KBM-7 (cell line): ENCODE results near the gene MBIP.
"Not testable (repeated sequence)": the region's sequence is repeated elsewhere in the genome, so short reads cannot be mapped to it uniquely, and the experiment has no call there.

Experiments used
- DNase-seq: peaks from one replicate; pipeline ENCODE4 v3.0.0-alpha.2; 2015
- in situ Hi-C: fragments of 300-500 bp; cut with MboI; formaldehyde crosslinking; loops from 2 replicates; pipeline ENCODE4 v1.14.3; 2020; ENCODE audit warnings: low sequenced_read_pairs, low pct_unique_long_range_greater_than_20kb, mixed read lengths

Gene MBIP

DNA sequence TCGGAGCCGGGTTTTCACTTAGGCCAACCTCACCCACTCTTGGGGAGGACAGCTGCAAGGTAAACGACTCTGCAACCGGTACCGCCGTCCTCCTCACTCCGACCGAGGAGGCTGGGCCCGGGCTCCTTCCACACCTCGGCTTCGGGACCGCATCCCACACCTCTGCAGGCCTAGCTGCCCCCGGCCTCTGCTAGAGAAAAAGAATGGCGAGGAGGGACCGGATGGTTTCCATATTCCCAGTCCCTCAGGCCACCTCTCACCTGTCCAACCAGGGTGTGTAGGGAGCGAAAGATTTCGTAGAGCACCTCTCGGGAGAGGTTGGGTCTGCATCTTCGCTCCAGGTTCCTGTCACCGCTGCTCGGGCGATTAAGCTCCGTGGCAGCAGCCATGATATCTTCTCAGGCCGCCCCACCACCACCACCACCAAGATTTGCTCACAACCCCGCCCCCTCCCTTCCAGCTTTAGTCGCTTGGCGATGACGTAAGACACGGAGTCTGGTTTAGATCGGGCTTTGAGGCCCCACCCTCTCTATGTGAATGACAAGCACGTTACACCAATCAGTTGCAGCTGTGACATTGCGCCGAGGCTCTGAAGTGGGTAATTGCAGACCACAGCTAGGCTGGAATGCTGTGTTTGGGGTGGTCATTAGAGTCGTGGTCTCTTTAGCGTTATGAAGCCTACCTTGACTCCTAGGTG, at the start of gene MBIP:
MBIP (minus strand) TSS at position 438 of the 697 bp plus-strand sequence; CDS start at position 389, 49 bp downstream.
- peak; percentile 94 for DNase-seq
- in situ Hi-C loops, result no loop called here

- in situ Hi-C loops, result no loop called here
- DNase-seq, result no peak
Measured at GRCh38 chr14:36367985-36368774, 47.7 kb upstream of the MBIP start.

DNA sequence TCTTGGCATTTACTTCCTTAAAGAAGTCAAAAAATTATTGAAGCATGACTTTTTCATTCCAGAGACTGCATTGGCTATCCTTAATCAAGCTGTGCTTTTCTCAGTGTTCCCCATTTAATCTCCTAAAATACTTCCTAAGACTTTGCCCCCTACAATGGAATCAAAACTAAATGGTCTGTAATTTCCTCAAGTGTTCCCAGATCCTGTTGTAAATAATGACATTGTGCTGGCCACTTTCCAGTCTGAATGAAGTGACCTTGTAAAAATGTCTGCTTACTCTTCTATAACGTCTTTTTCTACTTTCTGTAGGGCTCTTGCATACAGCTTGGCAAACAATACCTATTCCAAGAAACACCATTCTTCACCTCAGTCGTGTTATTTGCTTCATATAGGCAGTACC, 45.3 kb upstream of the MBIP start:
- in situ Hi-C loops, result no loop called here
- no peak for DNase-seq

GRCh38 chr14:36363704-36364103, 43.3 kb upstream of the MBIP start:
- in situ Hi-C loops, result no loop called here
- no peak for DNase-seq

DNA sequence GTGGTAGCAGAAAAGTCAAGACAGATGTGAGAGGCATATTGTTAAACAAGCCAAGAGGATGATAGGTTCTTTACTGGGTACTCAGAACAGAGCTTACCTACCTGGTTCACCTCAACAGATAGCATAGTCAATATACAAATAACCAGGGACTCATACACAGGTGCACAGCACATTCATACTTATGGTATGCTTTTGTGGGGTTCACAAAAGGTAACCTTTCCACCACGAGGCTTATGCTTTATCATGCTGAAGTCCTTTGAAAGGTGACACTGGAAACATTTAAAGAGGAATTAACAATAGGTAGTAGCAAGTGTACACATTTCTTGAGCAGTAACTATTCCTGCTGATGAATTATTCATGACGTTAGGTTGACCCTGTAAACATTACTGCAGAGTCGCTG, 42.2 kb upstream of the MBIP start:
- in situ Hi-C loops, result no loop called here
- DNase-seq, result no peak

DNA sequence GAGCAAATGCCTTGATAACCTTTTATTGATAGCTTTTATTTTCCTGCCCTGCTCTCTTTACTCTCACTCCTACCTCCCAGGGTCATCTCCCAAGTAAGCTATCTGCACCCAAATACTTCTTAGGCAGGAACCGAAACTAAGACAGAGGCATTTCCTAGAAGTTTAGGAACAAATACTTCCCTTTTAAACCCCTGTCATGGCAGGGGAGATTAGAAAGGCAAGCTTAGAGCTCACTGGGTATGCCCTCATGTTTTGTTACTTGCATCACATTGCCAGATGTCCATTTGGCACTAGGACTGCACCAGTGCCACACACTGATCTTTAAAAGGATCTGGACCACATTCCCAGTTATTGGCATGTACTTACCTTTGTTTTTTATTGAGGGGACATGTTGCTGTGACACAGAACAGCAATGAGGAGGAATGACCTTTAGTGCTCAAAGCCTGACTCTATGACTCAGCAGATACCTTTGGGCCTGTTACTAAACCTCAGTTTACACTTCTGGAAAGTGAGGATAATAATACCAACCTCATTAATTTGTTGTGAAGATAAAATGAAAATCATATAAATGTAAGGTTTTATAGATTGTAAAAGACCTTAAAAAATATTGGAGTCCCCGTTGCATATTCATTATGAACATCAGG, 40.9 kb upstream of the MBIP start:
- in situ Hi-C loops, result no loop called here
- DNase-seq, result peak; percentile 37

GRCh38 chr14:36356862-36357261, 36.4 kb upstream of the MBIP start:
- no peak for DNase-seq
- in situ Hi-C loops, result no loop called here

GRCh38 chr14:36346052-36346451, 25.6 kb upstream of the MBIP start:
- no peak for DNase-seq
- in situ Hi-C loops, result no loop called here

- DNase-seq, result no peak
- in situ Hi-C loops, result no loop called here
Measured at GRCh38 chr14:36344211-36344610, 23.8 kb upstream of the MBIP start.

- in situ Hi-C loops, DNase-seq: not testable (repeated sequence)
Measured at GRCh38 chr14:36341811-36342210, 21.4 kb upstream of the MBIP start.

DNA sequence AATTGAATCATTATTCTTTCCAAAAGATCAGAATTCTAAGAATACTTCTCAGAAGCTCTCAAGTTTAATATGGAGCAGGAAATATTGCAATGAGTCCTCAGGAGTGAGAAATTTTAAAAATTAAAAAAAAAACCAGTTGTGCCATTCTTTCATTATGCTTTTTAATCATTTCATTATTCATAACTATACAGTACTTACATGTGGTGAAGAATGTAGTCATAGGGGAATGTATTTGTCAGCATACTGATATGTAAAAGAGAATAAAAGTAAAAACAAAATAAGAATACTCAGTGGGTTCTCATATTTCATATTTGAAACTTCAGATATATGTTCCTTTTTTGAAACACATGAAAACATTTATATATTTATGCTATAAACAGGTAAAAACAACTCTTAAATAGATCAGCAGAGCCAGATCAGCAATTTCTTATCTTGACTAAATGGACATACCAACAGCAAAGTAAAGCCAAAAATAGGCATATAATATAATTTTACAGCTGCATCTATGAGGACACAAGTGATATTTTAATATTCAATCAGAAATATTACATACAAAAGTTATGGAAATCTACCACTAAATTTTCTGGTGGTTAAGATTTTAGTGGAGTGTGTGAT, 19.9 kb upstream of the MBIP start:
- in situ Hi-C loops, result no loop called here

GRCh38 chr14:36339816-36340215, 19.4 kb upstream of the MBIP start:
- in situ Hi-C loops, result no loop called here
- peak; percentile 76 for DNase-seq

More for the DNA sequence above, 19.9 kb upstream of the MBIP start:
- no peak for DNase-seq

GRCh38 chr14:36333119-36333518, 12.7 kb upstream of the MBIP start:
- in situ Hi-C loops, result no loop called here
- no peak for DNase-seq

- in situ Hi-C loops, DNase-seq: not testable (repeated sequence)
Measured at GRCh38 chr14:36327573-36327972, 7.1 kb upstream of the MBIP start.

DNA sequence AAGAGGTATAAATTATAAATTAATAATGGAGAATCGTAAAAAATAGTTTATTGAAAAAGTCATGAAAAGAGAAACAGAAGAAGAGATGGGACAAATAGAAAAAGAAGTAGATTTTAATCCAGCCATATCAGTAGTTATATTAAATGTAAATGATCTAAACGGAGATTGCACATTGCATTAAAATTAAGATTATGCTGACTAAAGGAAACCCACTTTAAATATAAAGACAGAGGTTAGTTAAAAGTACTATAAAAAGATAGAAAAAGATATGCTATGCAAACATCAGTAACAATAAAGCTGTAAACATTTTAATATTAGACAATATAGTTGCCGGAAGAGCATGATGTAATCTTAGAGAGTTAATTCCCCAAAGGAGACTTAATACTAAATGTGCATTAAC, 5.4 kb upstream of the MBIP start:
- DNase-seq, result no peak
- in situ Hi-C loops, result no loop called here

DNA sequence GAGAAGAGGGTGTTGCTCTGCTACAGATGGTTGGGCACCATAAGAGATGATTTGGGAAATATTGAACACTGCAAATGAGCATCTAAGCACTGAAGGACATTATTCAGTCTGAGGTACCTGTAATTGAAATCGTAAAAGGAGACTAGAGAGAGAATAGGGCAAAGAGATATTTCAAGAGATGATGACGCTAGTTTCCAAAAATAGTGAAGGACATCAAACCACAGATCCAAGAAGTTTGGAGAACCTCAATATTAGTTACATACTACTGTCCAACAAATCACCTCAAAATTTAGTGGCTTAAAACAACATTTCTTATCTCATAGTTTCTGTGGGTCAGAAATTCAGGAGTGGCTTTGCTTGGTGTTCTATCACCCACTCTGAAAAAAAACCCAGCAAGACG, 4.5 kb upstream of the MBIP start:
- in situ Hi-C loops, result no loop called here
- DNase-seq, result no peak

DNA sequence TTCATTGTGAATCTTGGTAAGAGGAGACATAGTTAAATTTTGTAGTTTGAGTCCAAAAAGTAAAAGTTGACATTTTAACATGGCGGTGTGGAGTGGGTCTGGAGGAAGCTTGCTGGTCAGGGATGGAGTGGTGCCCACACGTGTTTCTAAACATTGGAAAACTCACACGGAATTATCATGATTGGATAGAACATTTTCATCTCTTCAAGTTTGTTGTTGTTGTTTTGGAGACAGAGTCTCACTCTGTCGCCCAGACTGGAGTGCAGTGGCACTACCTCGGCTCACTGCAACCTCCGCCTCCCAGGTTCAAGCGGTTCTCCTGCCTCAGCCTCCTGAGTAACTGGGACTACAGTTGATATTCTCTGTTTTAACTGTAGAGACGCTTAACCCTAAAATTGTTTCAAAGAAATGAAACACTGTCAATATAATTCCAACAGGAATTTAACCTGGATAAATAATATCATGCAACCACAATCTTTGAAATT, 502 bp upstream of the MBIP start:
- in situ Hi-C loops, result no loop called here
- DNase-seq, result no peak

DNA sequence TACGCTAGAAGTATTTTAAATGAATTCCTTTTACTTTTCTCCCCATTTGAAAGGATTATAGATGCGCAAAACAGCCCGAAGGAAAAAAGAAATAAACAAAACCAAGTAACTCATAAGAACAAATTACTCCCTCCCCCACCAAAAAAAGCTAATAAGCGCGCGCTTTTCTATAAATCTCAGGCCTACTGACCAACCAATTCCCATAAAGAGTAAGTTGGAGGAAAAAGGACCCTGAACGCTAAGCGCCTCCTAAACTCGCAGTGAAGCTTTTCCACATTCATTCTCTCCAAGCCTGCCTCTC, 588 bp downstream of the MBIP start:
- in situ Hi-C loops, result no loop called here
- DNase-seq, result no peak

DNA sequence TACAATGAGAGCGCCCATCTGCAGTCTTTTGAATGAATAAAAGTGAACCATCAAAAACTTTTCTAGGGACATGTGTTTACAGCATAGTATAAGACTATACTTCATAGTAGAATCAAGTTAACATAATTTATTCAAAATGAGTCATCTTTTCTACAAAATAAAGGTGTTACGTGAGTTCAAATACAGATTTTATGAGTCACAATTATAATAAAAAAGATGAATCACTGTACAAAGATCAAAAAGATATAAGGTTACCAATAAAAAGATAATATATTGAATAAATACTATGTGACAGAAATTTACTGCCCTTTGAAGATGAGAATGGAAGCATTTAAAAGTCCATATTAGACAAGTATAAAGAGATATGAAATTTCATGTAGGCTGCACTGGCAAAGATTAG, 2.8 kb downstream of the MBIP start:
- in situ Hi-C loops, result no loop called here
- no peak for DNase-seq

DNA sequence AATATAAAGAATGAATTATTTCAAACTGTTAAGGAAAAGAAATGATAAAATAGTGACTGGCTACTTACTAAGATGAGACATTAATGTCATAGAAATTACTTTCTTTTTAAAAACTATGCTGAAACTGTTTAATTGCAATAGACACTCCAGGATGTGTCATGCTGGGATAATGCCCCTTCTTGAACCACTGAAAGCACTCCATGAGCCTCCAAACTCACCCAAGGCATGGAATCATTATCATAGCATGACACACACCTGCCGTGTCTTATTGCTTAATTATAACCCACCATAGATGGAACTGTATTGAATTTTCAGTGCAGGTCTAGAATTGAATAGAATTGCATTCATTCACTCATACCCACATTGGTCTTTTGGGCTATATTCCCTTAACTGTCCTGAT, 4.3 kb downstream of the MBIP start:
- no peak for DNase-seq

More for the DNA sequence above, 4.3 kb downstream of the MBIP start:
- in situ Hi-C loops, result no loop called here
